Left lung (tissue), 14 donors: ENCODE results near the gene DISP2. TPM values are rescaled to one million over a fixed set of nuclear protein-coding genes. Genes with fewer than 3 reads are reported as not detected.

Source experiments
- ATAC-seq: fragments of 200-7000 bp; cut with Tn5 transposase; one replicate; pipeline ENCODE4 v1.9.1; 2020; ENCODE audit warnings: moderate library complexity
- DNase-seq, 4 donors: peaks; one replicate each; pipeline ENCODE4 v3.0.0-alpha.2; 2013 to 2020
- H3K27ac ChIP-seq, 2 donors: fragments of 200-600 bp; sonication (generic) in 1 of 2; one replicate each; pipeline versions ENCODE4 v1.5.0 to v1.8.0; 2020 to 2021
- H3K27me3 ChIP-seq, 2 donors: fragments of 200-600 bp; sonication (generic) in 1 of 2; one replicate each; pipeline versions ENCODE4 v1.5.0 to v1.8.0; 2020 to 2021
- H3K36me3 ChIP-seq, 2 donors: fragments of 200-600 bp; sonication (generic) in 1 of 2; one replicate each; pipeline versions ENCODE4 v1.5.0 to v1.8.0; 2020 to 2021
- H3K4me1 ChIP-seq, 2 donors: fragments of 200-600 bp; one replicate each; pipeline ENCODE4 v1.8.0; 2021
- H3K4me3 ChIP-seq, 2 donors: fragments of 200-600 bp; sonication (generic) in 1 of 2; one replicate each; pipeline versions ENCODE4 v1.5.0 to v1.8.0; 2020 to 2021; ENCODE audit warnings: mild to moderate bottlenecking in 1 of 2
- H3K9me3 ChIP-seq, 2 donors: fragments of 200-600 bp; sonication (generic) in 1 of 2; one replicate each; pipeline versions ENCODE4 v1.5.0 to v1.8.0; 2020 to 2021
- CTCF ChIP-seq, 2 donors: fragments of 200-600 bp; sonication (generic) in 1 of 2; IDR thresholded peaks; one replicate each; pipeline versions ENCODE4 v1.5.0 to v1.8.0; 2021; ENCODE audit warnings: antibody characterized with exemption in 2 of 2
- intact Hi-C, 2 donors: fragments of 100-400 bp; cut with DNase I; formaldehyde crosslinking; loops; one replicate each; pipeline versions ENCODE4 v1.11.2 to v1.14.2; 2022
- long read RNA-seq, 12 donors: library from polyadenylated mRNA in 2 of 12; unstranded in 2 of 12; transcript quantifications; one replicate each; pipeline ENCODE4 v2.0.0 and lab custom pipeline, GENCODE V29; 2019 to 2026
- polyA plus RNA-seq, 6 donors: library from polyadenylated mRNA; unstranded; fragments of 120-200 nt; gene quantifications; one replicate each; pipeline ENCODE4 v1.2.1, GENCODE V29; 2013; ENCODE audit not compliant: insufficient read length in 6 of 6
- total RNA-seq, 2 donors: library from RNA; stranded (reverse); fragmentation: NEBNext Ultra II Directional; extraction: Animal tissue kit (Norgen Biotek cat#: 25700); gene quantifications; one replicate each; pipeline ENCODE4 v1.2.1, GENCODE V29; 2021
- donor health status: DM: no; HTN: yes; CAD: no.
- donor health status: DM: no; HTN: no; CAD: no.

DISP2 gene
- total RNA-seq (1 to 10 TPM in 1 of 2 donors, under 1 TPM in 1; 0.65 to 2.5 TPM), polyA plus RNA-seq (1 to 10 TPM in 5 of 6 donors, under 1 TPM in 1; 0.61 to 3.1 (median 1.6) TPM)
- long read RNA-seq, donor 1, full-length matches to known transcripts: 4 of 4 reads
- long read RNA-seq, donor 1, partial matches to known transcripts: 0 of 4 reads
- long read RNA-seq, donor 1, other reads (novel, unspliced or antisense): 0 of 4 reads
- long read RNA-seq, donor 2: 0 reads
- long read RNA-seq, donor 3: 0 reads
- long read RNA-seq, donor 4, partial matches to known transcripts: 0 of 2 reads
- long read RNA-seq, donor 4, other reads (novel, unspliced or antisense): 2 of 2 reads
- long read RNA-seq, donor 5: 0 reads
- long read RNA-seq, donor 6: 0 reads
- long read RNA-seq, donor 7: 0 reads
- long read RNA-seq, donor 8: 0 reads
- long read RNA-seq, donor 9: 0 reads
- long read RNA-seq, donor 10, partial matches to known transcripts: 0 of 1 reads
- long read RNA-seq, donor 10, other reads (novel, unspliced or antisense): 1 of 1 reads
- long read RNA-seq, donor 11: 0 reads
- long read RNA-seq, donor 12: 0 reads

- Histone ChIP-seq H3K36me3 (no peaks in the 10 kb centered on the region), H3K4me1 (peaks cover 0 to 19% of the 10 kb centered on the region in 2 donors), H3K4me3 (peak within 1 kb of the TSS; percentile 48 to 58), H3K27ac (no peak within 1 kb of the TSS), H3K27me3 (peaks cover 0 to 6% of the 10 kb centered on the region in 2 donors), H3K9me3 (no peaks in the 10 kb centered on the region)
- DNase-seq: peak; percentile 84 to 97 (median 86)
- TF ChIP-seq CTCF (IDR thresholded peaks at IDR 0.05): no peak
- ATAC-seq: peak; percentile 93
- intact Hi-C loops: no loop called here
Measured at GRCh38 chr15:40357723-40358470, at the start of gene DISP2. DISP2 (plus strand) TSS chr15:40358219; CDS start chr15:40358322, 103 bp downstream.

- peak overlapping the region in 1 of 2 donors; percentile 86 for H3K27ac ChIP-seq
- H3K9me3 ChIP-seq: no peaks in the 10 kb centered on the region
- intact Hi-C loops: no loop called here
- H3K4me1 ChIP-seq: peaks cover 13 to 49% of the 10 kb centered on the region in 2 donors
- DNase-seq (peak in 1 of 4 donors; percentile 27), ATAC-seq (no peak)
- no peak for TF ChIP-seq CTCF (IDR thresholded peaks at IDR 0.05)
- H3K27me3 ChIP-seq: no peaks in the 10 kb centered on the region
- peak overlapping the region in 1 of 2 donors; percentile 56 for H3K4me3 ChIP-seq
- no peaks in the 10 kb centered on the region for H3K36me3 ChIP-seq
Measured at GRCh38 chr15:40309344-40309862, 48.6 kb upstream of the DISP2 start.

- peak in 2 of 4 donors; percentile 71 to 90 for DNase-seq
- ATAC-seq: peak; percentile 56
Measured at GRCh38 chr15:40310001-40310959, 47.7 kb upstream of the DISP2 start.

GRCh38 chr15:40310993-40311392 is 47.0 kb upstream of the DISP2 start:
- Histone ChIP-seq H3K4me3 (no peak overlapping the region), H3K27me3 (no peaks in the 10 kb centered on the region), H3K36me3 (no peaks in the 10 kb centered on the region), H3K9me3 (no peaks in the 10 kb centered on the region), H3K27ac (no peak overlapping the region), H3K4me1 (peaks cover 13 to 35% of the 10 kb centered on the region in 2 donors)
- intact Hi-C loops: no loop called here
- DNase-seq (peak in 1 of 4 donors; percentile 24), ATAC-seq (no peak)
- no peak for TF ChIP-seq CTCF (IDR thresholded peaks at IDR 0.05)

More at GRCh38 chr15:40310001-40310959, 47.7 kb upstream of the DISP2 start:
- Histone ChIP-seq H3K9me3 (no peaks in the 10 kb centered on the region), H3K4me3 (no peak overlapping the region), H3K36me3 (no peaks in the 10 kb centered on the region), H3K4me1 (peaks cover 13 to 42% of the 10 kb centered on the region in 2 donors), H3K27ac (peak overlapping the region in 1 of 2 donors; percentile 86), H3K27me3 (no peaks in the 10 kb centered on the region)
- TF ChIP-seq CTCF (IDR thresholded peaks at IDR 0.05): peak; percentile 60 to 87
- intact Hi-C loops: no loop called here
